Measurements from ENCODE around the gene GLDC.

GLDC gene

DNA sequence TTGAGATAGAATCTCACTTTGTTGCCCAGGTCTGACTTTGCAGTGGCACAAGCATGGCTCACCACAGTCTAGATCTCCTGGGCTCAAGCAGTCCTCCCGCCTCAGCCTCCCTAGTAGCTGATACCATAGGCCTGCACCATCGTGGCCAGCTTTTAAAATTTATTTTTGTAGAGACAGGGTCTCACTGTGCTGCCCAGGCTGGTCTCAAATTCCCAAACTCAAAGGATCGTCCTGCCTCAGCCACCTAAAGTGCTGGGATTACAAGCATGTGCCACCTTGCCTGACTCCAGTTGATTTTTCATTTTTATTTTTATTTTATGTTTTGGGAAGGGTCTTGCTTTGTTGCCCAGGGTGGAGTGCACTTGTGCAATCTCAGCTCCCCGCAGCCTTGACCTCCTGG is 41.7 kb upstream of the GLDC start:
- Histone ChIP-seq H3K4me3 (ENCODE audit: low read depth, low read length) (no peak overlapping the region), H3K36me3 (replicated peaks) (no peaks in the 10 kb centered on the region), H3K27me3 (replicated peaks) (no peaks in the 10 kb centered on the region), H3K27ac (no peak overlapping the region)
- in situ Hi-C loops (cut with HindIII; ENCODE audit: low pct_ligation_motif_present, low sequenced_read_pairs) = no loop called here
- DNase-seq = no peak
- TF ChIP-seq, protein P1, sequence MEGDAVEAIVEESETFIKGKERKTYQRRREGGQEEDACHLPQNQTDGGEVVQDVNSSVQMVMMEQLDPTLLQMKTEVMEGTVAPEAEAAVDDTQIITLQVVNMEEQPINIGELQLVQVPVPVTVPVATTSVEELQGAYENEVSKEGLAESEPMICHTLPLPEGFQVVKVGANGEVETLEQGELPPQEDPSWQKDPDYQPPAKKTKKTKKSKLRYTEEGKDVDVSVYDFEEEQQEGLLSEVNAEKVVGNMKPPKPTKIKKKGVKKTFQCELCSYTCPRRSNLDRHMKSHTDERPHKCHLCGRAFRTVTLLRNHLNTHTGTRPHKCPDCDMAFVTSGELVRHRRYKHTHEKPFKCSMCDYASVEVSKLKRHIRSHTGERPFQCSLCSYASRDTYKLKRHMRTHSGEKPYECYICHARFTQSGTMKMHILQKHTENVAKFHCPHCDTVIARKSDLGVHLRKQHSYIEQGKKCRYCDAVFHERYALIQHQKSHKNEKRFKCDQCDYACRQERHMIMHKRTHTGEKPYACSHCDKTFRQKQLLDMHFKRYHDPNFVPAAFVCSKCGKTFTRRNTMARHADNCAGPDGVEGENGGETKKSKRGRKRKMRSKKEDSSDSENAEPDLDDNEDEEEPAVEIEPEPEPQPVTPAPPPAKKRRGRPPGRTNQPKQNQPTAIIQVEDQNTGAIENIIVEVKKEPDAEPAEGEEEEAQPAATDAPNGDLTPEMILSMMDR (IDR thresholded peaks at IDR 0.05; ENCODE audit: low read depth, low read length, missing control alignments) = no peak

DNA sequence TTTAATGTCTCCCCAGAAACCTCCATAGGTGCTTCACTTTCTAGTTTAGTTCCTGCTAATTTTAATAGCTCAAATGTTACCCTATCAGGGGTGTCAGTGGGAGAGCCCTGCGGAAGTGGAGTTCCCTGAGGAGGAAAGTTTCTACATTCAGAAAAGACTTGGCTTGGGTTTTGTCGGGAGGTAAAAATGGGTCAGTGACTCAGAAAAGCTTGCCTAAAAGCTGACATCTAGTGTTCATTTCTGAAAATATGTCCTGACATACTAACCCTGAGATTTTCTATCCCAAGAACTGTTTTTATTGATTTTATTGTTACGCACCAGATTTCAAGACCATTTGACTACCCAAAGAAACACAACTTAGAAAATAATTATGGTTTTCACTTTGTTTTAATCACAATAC is 40.9 kb upstream of the GLDC start:
- H3K27ac ChIP-seq = no peak overlapping the region
- no peaks in the 10 kb centered on the region for H3K27me3 ChIP-seq (replicated peaks)
- DNase-seq = no peak
- H3K36me3 ChIP-seq (replicated peaks) = no peaks in the 10 kb centered on the region
- H3K4me3 ChIP-seq (ENCODE audit: low read depth, low read length) = no peak overlapping the region
- in situ Hi-C loops (cut with HindIII; ENCODE audit: low pct_ligation_motif_present, low sequenced_read_pairs) = no loop called here
- TF ChIP-seq, protein P1 (IDR thresholded peaks at IDR 0.05; ENCODE audit: low read depth, low read length, missing control alignments) = peak; percentile 35

DNA sequence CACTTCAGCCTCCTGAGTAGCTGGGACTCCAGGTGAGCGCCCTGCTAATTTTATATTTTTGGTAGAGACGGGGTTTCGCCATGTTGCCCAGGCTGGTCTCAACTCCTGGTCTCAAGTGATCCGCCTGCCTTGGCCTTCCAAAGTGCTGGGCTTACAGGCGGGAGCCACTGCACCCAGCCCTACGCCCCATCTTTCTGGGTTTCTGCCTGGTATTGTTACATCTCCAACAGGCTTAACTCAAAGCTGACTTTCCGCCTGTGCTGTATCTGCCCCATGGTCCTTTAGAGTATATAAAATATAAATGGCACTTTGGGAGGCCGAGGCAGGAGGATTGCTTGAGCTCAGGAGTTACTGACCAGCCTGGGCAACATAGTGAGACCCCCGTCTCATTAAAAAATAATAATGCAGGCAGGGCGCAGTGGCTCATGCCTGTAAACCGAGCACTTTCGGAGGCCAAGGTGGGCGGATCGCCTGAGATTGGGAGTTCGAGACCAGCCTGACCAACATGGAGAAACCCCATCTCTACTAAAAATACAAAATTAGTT is 36.5 kb upstream of the GLDC start:
- Histone ChIP-seq H3K27ac (peak overlapping the region; percentile 98), H3K36me3 (replicated peaks) (no peaks in the 10 kb centered on the region), H3K27me3 (replicated peaks) (no peaks in the 10 kb centered on the region), H3K4me3 (ENCODE audit: low read depth, low read length) (peak overlapping the region; percentile 79)
- no peak for DNase-seq
- in situ Hi-C loops (cut with HindIII; ENCODE audit: low pct_ligation_motif_present, low sequenced_read_pairs) = no loop called here
- TF ChIP-seq, protein P1 (IDR thresholded peaks at IDR 0.05; ENCODE audit: low read depth, low read length, missing control alignments) = no peak

DNA sequence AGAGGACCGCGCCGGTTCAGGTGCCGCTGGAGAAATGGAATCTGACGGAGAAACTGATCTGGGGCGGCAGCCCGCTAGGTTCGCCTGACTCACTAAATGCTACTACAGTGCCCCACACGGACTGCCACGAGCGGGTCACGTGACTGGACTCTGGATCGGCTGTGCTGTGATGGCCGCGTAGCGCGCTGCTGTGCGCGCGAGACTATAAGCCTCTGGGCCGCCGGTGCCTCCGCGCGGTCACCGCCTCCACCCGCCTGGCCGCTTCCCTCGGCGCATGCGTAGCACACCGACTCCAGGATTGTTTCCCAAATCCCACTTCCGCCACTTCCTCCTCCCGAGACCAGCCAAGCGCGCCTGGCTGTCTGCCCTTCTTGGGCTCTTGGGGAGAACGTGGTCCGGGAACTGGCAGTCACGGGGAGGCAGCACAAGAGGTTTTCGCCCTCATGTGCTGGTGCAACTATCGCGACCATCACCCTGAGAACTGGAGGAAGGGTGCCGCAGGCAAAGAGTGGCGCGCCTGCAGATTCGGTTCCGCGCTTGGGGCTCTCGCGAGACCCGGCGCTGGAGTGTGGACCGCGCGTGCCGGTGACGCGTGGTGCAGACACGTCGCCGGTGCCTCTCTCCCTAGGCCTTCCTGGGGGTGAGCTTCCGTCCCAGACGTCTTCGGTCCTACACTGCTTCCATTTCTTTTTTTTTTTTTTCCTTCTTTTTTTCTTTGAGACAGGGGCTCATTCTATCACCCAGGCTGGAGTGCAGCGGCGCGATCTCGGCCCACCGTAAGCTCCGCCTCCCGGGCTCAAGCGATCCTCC is 35.8 kb upstream of the GLDC start:
- Histone ChIP-seq H3K27me3 (replicated peaks) (no peaks in the 10 kb centered on the region), H3K4me3 (ENCODE audit: low read depth, low read length) (peak overlapping the region; percentile 79), H3K27ac (peak overlapping the region; percentile 98), H3K36me3 (replicated peaks) (no peaks in the 10 kb centered on the region)
- in situ Hi-C loops (cut with HindIII; ENCODE audit: low pct_ligation_motif_present, low sequenced_read_pairs) = no loop called here
- TF ChIP-seq, protein P1 (IDR thresholded peaks at IDR 0.05; ENCODE audit: low read depth, low read length, missing control alignments) = no peak
- DNase-seq = peak; percentile 95

DNA sequence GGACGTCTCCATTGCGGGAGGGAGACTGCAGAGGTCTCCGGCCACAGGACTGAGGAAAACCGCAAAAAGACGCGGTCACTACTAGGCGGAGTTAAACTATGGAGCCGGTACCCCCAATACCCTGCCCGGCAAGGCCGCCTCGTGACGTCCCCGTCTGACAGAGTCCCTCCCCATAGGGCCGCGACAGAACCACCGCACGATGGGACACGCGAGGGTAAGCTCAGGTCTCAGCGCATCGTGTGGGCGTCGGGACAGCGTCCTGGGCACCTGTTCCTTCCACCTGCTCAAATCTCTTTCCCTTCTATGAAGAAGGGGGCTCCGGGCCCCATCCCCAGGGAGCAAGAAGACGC is 35.2 kb upstream of the GLDC start:
- DNase-seq = no peak
- peak overlapping the region; percentile 98 for H3K27ac ChIP-seq
- TF ChIP-seq, protein P1 (IDR thresholded peaks at IDR 0.05; ENCODE audit: low read depth, low read length, missing control alignments) = no peak
- H3K27me3 ChIP-seq (replicated peaks) = no peaks in the 10 kb centered on the region
- H3K36me3 ChIP-seq (replicated peaks) = no peaks in the 10 kb centered on the region
- peak overlapping the region; percentile 79 for H3K4me3 ChIP-seq (ENCODE audit: low read depth, low read length)
- in situ Hi-C loops (cut with HindIII; ENCODE audit: low pct_ligation_motif_present, low sequenced_read_pairs) = no loop called here

Measured in brain microvascular endothelial cell (primary cell).